GM18870 (cell line): Measurements from ENCODE around the gene TPRG1L.

Source experiments
- ATAC-seq: cut with Tn5 transposase; IDR thresholded peaks from one replicate; pipeline ENCODE4 v1.9.1; 2021; ENCODE audit warnings: moderate library complexity; ENCODE audit not compliant: unreplicated experiment

TPRG1L gene

GRCh38 chr1:3641816-3642215, 17.0 kb downstream of the TPRG1L start:
- ATAC-seq, result no peak

GRCh38 chr1:3642919-3643675, 18.3 kb downstream of the TPRG1L start:
- ATAC-seq, result no peak

GRCh38 chr1:3644273-3644672, 19.5 kb downstream of the TPRG1L start:
- no peak for ATAC-seq

DNA sequence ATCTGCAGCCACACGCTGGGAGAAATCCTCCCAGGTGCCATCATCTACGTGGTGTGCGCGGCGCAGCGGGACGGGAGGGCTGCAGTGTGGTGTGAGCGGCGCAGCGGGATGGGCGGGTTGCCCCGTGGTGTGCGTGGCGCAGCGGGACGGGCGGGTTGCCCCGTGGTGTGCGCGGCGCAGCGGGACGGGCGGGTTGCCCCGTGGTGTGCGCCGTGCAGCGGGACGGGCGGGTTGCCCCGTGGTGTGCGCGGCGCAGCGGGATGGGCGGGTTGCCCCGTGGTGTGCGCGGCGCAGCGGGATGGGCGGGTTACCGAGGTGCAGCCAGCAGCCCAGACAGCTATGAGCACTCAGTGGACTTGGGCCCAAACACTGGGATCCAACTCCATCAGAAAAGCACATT, 20.4 kb downstream of the TPRG1L start:
- no peak for ATAC-seq

- ATAC-seq, result no peak
Measured at GRCh38 chr1:3645666-3646355, 21.0 kb downstream of the TPRG1L start.

- no peak for ATAC-seq
Measured at GRCh38 chr1:3646596-3646995, 21.8 kb downstream of the TPRG1L start.

DNA sequence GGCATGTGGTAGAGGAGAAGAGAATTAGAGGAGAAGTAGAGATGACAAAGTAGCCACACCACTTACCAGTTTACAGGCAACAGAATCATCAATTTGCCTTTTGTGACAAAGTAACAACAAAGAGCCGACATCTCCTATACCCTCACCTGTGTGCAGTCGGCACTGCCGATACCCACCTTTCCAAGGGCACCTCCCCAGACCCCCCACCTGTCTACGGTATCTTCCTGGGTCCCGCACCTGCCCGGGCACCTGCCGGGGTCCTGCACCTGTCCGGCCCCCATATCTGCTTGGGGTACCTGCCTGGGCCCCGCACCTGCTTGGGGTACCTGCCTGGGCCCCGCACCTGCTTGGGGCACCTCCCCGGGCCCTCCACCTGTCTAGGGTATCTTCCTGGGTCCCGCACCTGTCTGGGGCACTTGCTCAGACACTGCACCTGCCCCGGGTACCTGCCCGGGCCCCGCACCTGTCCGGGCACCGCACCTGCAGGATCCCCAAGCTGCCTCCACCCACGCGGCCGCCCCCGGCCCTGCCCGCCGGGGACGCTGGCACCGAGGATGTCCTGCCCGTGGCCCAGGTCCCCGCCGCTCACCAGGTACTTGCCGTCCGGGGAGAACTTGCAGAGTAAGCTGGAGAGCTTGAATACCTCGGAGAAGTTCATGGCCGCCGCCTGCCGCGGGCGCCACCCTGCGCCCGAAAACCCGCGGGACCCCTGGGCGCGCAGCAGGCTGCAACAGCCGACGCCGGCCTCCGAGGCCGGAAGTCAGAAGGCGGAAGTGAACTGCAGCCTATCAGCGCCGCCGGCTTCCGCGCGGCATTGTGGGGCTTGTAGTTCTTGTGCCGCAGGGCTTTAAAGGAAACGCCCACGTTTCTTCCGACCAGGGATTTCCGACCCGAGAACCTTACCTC, 24.8 kb downstream of the TPRG1L start, which contains the start of gene WRAP73:
Gene WRAP73 (minus strand): TSS at position 762 of the 906 bp plus-strand sequence. CDS start 104 bp downstream, at position 658.
- peak; percentile 64 for ATAC-seq

- no peak for ATAC-seq
Measured at GRCh38 chr1:3650248-3651025, 25.6 kb downstream of the TPRG1L start.

- ATAC-seq, result no peak
Measured at GRCh38 chr1:3651026-3651929, 26.5 kb downstream of the TPRG1L start.

- no peak for ATAC-seq
Measured at GRCh38 chr1:3651930-3652547, 27.2 kb downstream of the TPRG1L start, which contains the start of gene TP73. Gene TP73 (plus strand): TSS chr1:3652516. CDS start chr1:3682366, 29,850 bp downstream.

DNA sequence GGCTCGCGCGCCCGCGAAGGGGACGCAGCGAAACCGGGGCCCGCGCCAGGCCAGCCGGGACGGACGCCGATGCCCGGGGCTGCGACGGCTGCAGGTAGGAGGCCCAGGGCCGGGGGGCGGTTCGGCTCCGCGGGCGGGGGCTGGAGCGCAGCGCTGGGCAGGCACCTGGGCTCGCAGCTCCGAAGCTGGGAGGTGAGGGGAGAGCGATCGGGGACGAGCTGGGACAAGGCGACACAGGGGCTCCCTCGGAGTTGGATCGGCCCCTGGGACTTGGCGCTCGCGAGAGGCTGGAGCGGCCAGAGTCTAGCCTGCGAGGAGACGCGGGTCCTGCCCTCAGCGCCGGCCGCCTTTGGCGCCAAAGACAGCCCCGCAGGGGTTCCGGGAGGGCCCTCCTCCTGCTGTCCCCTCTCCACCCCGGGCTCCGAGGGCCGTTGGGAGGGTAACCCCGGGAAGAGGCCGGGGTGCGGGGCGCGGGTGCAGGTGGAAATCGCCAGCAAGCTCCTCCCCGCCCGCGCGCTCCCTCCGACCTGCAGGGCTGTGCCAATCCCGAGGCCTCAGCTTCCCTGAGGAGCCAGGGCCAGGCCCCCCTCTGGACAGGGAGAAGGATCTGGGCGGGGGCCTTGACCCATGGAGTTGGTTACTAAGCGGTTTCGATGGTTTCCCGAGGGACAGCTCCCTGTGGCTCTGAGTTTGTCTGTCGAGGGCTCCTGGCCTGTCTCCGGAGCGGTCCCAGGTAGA, 27.9 kb downstream of the TPRG1L start:
- no peak for ATAC-seq

- no peak for ATAC-seq
Measured at GRCh38 chr1:3653286-3653618, 28.4 kb downstream of the TPRG1L start.

GRCh38 chr1:3654549-3655281, 29.9 kb downstream of the TPRG1L start:
- no peak for ATAC-seq

DNA sequence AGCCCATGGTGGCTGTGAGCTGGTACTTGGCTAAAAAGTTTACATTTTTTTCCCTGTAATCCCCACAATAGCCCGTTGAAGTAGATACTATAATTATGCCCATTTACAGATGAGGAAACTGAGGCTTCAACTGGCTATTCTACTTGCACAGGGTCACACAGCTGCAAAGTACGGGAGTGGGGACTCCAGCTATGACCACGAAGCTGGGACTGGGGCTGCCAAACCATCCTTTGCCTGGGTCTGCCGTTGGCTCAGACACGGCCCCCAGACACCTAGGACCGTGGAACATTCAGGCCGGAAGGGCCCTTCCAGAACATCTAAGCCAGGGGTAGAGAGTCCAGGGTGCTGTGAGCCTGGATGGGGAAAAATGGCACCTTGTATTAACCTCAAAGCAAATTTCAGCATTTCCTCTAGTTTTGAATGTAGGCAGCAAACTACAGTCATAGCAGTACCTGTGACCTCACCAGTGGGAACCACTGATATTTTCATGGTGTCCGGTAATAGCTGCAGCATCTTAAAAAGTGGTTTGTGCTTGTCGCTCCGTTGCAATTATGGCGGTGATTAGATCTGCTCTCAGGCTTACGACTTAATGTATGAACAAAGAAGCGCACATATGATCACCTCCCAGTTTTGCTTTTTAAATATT, 31.8 kb downstream of the TPRG1L start:
- ATAC-seq, result peak; percentile 70

DNA sequence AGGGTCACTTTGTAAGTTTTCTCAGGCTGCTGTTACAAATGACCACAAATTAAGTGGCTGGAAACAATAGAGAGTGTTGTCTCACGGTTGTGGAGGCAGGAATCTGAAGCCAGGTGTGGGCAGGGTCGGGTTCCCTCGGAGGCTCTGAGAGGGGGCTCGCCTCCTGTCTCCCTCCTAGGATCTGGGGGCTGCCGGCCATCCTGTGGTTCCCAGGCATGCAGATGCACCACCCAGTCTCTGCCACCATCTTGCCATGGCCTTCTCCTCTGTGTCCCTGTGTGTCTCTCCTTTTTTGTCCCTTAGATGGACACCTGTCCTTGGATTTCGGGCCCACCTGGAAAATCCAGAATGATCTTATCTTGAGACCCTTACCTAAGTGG, 32.3 kb downstream of the TPRG1L start:
- ATAC-seq, result no peak

DNA sequence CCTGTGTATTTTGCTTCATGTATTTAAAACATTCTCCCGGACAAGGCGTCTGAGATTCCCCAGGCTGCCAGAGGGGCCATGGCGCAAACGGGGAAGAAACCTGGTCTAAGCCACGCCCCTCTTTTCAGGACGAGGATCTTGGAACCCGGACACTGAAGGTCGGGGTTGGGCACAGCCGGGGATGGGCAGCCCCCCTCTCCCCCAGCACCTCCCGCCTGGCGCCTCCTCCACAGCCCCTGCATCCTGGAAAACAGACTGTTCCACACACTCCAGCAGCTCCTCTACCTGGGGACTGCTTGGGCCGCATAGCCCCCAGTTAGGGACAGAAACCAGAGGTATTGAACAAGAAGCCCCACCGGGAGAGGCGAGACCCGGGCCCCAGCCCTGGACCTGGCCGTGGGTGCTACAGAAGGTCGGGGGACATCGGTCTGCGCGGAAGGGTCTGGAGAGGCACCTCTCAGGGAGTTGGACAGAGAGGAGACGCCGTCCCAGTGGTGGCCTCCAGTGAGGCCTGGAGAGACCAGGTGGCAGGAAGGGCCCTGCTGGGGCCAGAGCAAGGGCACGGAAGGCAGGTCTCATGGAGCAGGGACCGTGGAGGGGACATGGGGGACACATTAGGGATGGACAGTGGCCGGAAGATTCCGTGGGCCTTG, 32.9 kb downstream of the TPRG1L start:
- ATAC-seq, result no peak

DNA sequence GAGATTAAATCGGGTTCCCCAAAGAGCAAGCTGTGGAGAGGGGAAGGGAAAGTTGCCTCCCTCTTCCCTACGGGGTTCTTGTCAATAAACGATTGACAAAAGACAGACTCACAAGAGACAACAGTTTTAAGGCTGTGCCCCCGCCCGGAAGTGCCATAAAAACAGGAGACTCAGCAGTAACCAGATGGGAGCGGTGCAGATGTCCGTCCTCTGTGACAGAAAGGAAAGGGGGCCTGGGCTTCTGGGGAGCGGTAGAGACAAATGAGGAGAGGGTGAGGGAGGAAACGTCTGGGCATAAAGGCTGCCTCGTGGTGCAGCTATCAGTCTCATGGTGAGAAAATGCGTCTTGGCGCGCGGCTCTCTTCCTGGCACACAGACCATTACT, 33.4 kb downstream of the TPRG1L start:
- no peak for ATAC-seq
